KBM-7 (cell line): ENCODE results near the gene ATL1.
"Not testable (repeated sequence)": the region's sequence is repeated elsewhere in the genome, so short reads cannot be mapped to it uniquely, and the experiment has no call there.

ENCODE experiments used
- DNase-seq: peaks from one replicate; pipeline ENCODE4 v3.0.0-alpha.2; 2015
- in situ Hi-C: fragments of 300-500 bp; cut with MboI; formaldehyde crosslinking; loops from 2 replicates; pipeline ENCODE4 v1.14.3; 2020; ENCODE audit warnings: low sequenced_read_pairs, low pct_unique_long_range_greater_than_20kb, mixed read lengths

Gene ATL1

GRCh38 chr14:50533241-50533705 is 26.7 kb upstream of the ATL1 start:
- no peak for DNase-seq
- in situ Hi-C loops, result loop anchor here (25.0 kb wide), 1 partner anchor 196 kb away; no protein-coding TSS in a partner anchor

- in situ Hi-C loops, result loop anchor here (25.0 kb wide), 1 partner anchor 197 kb away; no protein-coding TSS in a partner anchor
- no peak for DNase-seq
Observed at GRCh38 chr14:50533806-50534205, 26.1 kb upstream of the ATL1 start.

DNA sequence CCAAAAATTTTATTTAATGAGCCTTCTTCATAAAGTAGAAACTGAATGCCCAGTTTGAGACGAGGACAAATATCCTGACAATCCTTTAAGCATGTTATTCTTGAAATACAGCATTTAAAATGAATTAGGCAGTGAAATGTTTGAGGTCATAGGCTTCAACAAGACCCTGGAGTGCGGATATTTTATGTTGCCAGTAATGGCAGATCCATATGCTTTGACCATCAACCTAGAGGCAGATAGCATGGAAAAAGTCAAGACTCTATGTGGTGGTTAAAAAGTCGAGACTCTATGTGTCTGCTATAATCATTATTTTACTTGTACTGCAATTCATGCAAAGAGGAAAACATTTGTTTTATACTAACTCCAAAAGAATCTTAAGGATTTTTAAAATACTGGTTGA is 25.5 kb upstream of the ATL1 start:
- DNase-seq, result no peak
- in situ Hi-C loops, result loop anchor here (25.0 kb wide), 1 partner anchor 197 kb away; no protein-coding TSS in a partner anchor

GRCh38 chr14:50534997-50535396 is 24.9 kb upstream of the ATL1 start:
- no peak for DNase-seq
- in situ Hi-C loops, result loop anchor here (25.0 kb wide), 1 partner anchor 198 kb away; no protein-coding TSS in a partner anchor

GRCh38 chr14:50538034-50538433 is 21.9 kb upstream of the ATL1 start:
- in situ Hi-C loops, result loop anchor here (25.0 kb wide), 1 partner anchor 201 kb away; no protein-coding TSS in a partner anchor
- DNase-seq, result not testable (repeated sequence)

DNA sequence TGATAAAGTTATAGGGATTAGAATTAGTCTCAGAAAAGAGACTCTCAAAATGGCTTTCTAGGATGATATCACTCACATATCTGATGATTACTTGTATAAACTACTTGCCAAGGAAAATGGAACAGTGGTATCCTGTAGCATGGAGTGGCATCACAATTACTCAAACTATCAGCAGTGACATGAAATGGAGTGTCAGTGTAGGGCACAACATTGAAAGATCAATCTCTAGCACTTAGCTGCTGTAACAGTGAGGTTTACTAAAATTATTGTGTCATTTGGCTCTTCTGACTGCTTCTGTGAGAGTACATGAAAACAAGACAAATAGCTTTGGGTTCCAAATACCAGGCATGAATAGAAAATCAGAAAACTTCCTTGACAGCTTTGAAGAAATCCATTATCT is 20.9 kb upstream of the ATL1 start:
- DNase-seq, result no peak
- in situ Hi-C loops, result loop anchor here (25.0 kb wide), 1 partner anchor 202 kb away; no protein-coding TSS in a partner anchor

DNA sequence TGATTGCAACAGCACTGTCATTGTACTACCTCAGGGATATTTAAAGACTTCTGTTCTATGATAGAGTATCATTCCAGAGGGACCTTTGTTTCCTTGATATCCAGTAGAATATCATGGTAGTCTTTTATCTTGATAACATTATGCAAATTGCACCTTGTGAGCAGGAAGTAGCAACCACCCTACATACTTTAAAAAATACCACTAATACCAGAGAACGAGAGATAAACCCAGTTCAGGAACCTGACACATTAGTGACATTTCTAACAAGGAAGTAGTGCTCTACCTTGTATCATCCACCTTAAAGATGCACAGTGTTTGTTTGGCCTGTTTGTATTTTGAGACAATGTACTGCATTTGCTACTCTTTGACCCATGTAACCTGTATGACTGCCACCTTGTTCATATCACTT is 18.8 kb upstream of the ATL1 start:
- no peak for DNase-seq
- in situ Hi-C loops, result loop anchor here (25.0 kb wide), 1 partner anchor 204 kb away; no protein-coding TSS in a partner anchor

GRCh38 chr14:50542941-50543418 is 17.0 kb upstream of the ATL1 start:
- in situ Hi-C loops, result loop anchor here (25.0 kb wide), 1 partner anchor 206 kb away; no protein-coding TSS in a partner anchor
- DNase-seq, result peak; percentile 71

DNA sequence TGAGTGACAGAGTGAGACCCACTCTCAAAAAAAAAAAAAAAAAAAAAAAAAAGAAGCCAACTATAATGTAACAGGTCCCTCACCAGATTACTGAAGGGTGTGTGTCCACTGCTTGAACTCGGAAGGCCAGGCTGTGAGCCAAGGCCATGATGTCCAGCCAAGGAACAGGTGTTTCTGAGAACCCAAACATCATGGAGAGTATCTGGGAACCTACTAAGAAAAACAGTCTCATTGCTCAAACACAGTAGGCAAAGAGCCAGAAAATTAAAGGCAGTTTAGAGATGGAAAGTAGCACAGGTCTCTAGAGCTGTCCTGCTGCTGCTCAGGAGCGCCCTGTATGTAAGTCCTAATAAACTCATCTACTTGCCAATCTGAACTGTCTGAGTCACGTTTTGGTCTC is 15.0 kb upstream of the ATL1 start:
- no peak for DNase-seq
- in situ Hi-C loops, result loop anchor here (25.0 kb wide), 1 partner anchor 208 kb away; no protein-coding TSS in a partner anchor

- DNase-seq, result no peak
- in situ Hi-C loops, result loop anchor here (25.0 kb wide), 1 partner anchor 208 kb away; no protein-coding TSS in a partner anchor
Observed at GRCh38 chr14:50545618-50546017, 14.3 kb upstream of the ATL1 start.

- in situ Hi-C loops, result no loop called here
- DNase-seq, result no peak
Observed at GRCh38 chr14:50550294-50550693, 9.7 kb upstream of the ATL1 start.

- peak; percentile 57 for DNase-seq
- in situ Hi-C loops, result no loop called here
Observed at GRCh38 chr14:50551877-50552276, 8.1 kb upstream of the ATL1 start.

GRCh38 chr14:50552796-50553195 is 7.1 kb upstream of the ATL1 start:
- in situ Hi-C loops, DNase-seq: not testable (repeated sequence)

- in situ Hi-C loops, result no loop called here
- DNase-seq, result peak; percentile 65
Observed at GRCh38 chr14:50560931-50561285, 963 bp downstream of the ATL1 start.

DNA sequence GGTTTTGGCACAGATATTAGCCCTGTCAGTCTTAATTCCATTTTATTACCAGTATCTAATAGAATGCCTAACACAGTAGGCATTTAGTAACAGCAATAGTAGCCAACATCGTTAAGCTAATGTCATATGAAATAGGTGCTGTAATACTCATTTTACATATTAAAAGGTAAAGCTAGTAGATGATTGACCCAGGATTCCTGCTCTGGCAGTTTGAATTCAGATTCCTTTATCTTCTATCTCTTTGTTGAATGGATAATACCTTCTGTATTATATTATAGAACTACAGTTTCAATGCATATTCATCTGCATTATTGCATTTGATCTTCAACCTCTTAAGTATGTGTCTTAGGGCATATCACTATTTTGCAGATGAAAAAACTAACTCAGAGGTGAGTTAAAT is 2.9 kb downstream of the ATL1 start:
- no peak for DNase-seq
- in situ Hi-C loops, result no loop called here

GRCh38 chr14:50569714-50570274 is 9.8 kb downstream of the ATL1 start:
- DNase-seq, result no peak
- in situ Hi-C loops, result no loop called here

- no peak for DNase-seq
- in situ Hi-C loops, result no loop called here
Observed at GRCh38 chr14:50573862-50574261, 13.9 kb downstream of the ATL1 start.

- in situ Hi-C loops, result no loop called here
Observed at GRCh38 chr14:50575769-50576168, 15.8 kb downstream of the ATL1 start.

DNA sequence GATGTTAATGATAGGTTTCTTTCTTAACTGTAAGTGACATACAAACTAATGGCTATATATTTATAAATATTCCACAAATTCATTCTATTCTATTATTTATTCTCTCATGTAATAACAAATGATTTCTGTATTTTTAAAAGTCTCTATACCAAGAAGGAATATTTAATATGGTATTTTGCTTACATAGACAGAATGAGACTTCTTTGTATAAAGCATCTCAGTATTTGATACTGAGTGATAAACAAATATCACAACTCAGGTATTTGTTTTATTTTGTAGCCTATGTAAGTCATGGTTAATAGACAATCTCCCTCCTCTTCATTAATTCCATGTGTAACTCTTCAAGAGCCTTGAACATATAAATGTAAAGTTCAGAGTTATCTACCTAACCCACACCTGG is 18.0 kb downstream of the ATL1 start:
- DNase-seq, result no peak
- in situ Hi-C loops, result no loop called here

More at GRCh38 chr14:50575769-50576168, 15.8 kb downstream of the ATL1 start:
- DNase-seq, result no peak

GRCh38 chr14:50578433-50578832 is 18.5 kb downstream of the ATL1 start:
- DNase-seq, result no peak
- in situ Hi-C loops, result no loop called here

- in situ Hi-C loops, result no loop called here
Observed at GRCh38 chr14:50590464-50590863, 30.5 kb downstream of the ATL1 start.

More at GRCh38 chr14:50590464-50590863, 30.5 kb downstream of the ATL1 start:
- DNase-seq, result no peak
